ENCODE measurements around the gene EEF1A1. TPM values are rescaled to one million over a fixed set of nuclear protein-coding genes. Genes with fewer than 3 reads are reported as not detected.

Gene EEF1A1
- total RNA-seq, 1 donor from 2014 or later, result 11,869 TPM

GRCh38 chr6:73504160-73504559, 16.7 kb downstream of the EEF1A1 start:
- no peaks in the 10 kb centered on the region for H3K9me3 Mint-ChIP-seq
- H3K4me3 Mint-ChIP-seq, result no peak overlapping the region
- H3K36me3 Mint-ChIP-seq (ENCODE audit: low read depth), result peaks cover 4% of the 10 kb centered on the region

GRCh38 chr6:73503027-73503772, 17.6 kb downstream of the EEF1A1 start:
- TF ChIP-seq CTCF (conservative IDR thresholded peaks at IDR 0.05), result no peak
- no peaks in the 10 kb centered on the region for H3K27me3 Mint-ChIP-seq (ENCODE audit: low read depth)

More at GRCh38 chr6:73504160-73504559, 16.7 kb downstream of the EEF1A1 start:
- TF ChIP-seq CTCF (conservative IDR thresholded peaks at IDR 0.05), result no peak
- Mint-ChIP-seq H3K4me1 (no peaks in the 10 kb centered on the region), H3K27me3 (ENCODE audit: low read depth) (no peaks in the 10 kb centered on the region), H3K27ac (ENCODE audit: unreplicated experiment) (no peak overlapping the region)
- DNase-seq (ENCODE audit: low read depth, low spot score), result no peak

GRCh38 chr6:73497915-73498314, 22.9 kb downstream of the EEF1A1 start:
- no peak for DNase-seq (ENCODE audit: low read depth, low spot score)
- H3K4me3 Mint-ChIP-seq, result no peak overlapping the region
- peaks cover 2% of the 10 kb centered on the region for H3K36me3 Mint-ChIP-seq (ENCODE audit: low read depth)

More at GRCh38 chr6:73503027-73503772, 17.6 kb downstream of the EEF1A1 start:
- H3K36me3 Mint-ChIP-seq (ENCODE audit: low read depth), result peaks cover 4% of the 10 kb centered on the region
- no peak overlapping the region for H3K4me3 Mint-ChIP-seq
- no peaks in the 10 kb centered on the region for H3K4me1 Mint-ChIP-seq
- H3K27ac Mint-ChIP-seq (ENCODE audit: unreplicated experiment), result no peak overlapping the region
- no peak for DNase-seq (ENCODE audit: low read depth, low spot score)
- no peaks in the 10 kb centered on the region for H3K9me3 Mint-ChIP-seq

GRCh38 chr6:73491377-73491776, 29.5 kb downstream of the EEF1A1 start:
- Mint-ChIP-seq H3K27me3 (ENCODE audit: low read depth) (no peaks in the 10 kb centered on the region), H3K36me3 (ENCODE audit: low read depth) (peaks cover 37% of the 10 kb centered on the region), H3K27ac (ENCODE audit: unreplicated experiment) (no peak overlapping the region), H3K4me1 (no peaks in the 10 kb centered on the region), H3K4me3 (no peak overlapping the region), H3K9me3 (no peaks in the 10 kb centered on the region)
- TF ChIP-seq CTCF (conservative IDR thresholded peaks at IDR 0.05), result no peak
- no peak for DNase-seq (ENCODE audit: low read depth, low spot score)

More at GRCh38 chr6:73497915-73498314, 22.9 kb downstream of the EEF1A1 start:
- Mint-ChIP-seq H3K27ac (ENCODE audit: unreplicated experiment) (no peak overlapping the region), H3K27me3 (ENCODE audit: low read depth) (no peaks in the 10 kb centered on the region), H3K4me1 (no peaks in the 10 kb centered on the region), H3K9me3 (no peaks in the 10 kb centered on the region)
- TF ChIP-seq CTCF (conservative IDR thresholded peaks at IDR 0.05), result no peak

- no peak overlapping the region for H3K4me3 Mint-ChIP-seq
- H3K36me3 Mint-ChIP-seq (ENCODE audit: low read depth), result peaks cover 44% of the 10 kb centered on the region
- no peak overlapping the region for H3K27ac Mint-ChIP-seq (ENCODE audit: unreplicated experiment)
- no peaks in the 10 kb centered on the region for H3K27me3 Mint-ChIP-seq (ENCODE audit: low read depth)
- no peak for DNase-seq (ENCODE audit: low read depth, low spot score)
- TF ChIP-seq CTCF (conservative IDR thresholded peaks at IDR 0.05), result no peak
- no peaks in the 10 kb centered on the region for H3K4me1 Mint-ChIP-seq
- no peaks in the 10 kb centered on the region for H3K9me3 Mint-ChIP-seq
Measured at GRCh38 chr6:73487473-73487872, 33.4 kb downstream of the EEF1A1 start.

Data from neural crest cell (in vitro differentiated cells).